Brain microvascular endothelial cell (primary cell): Measurements from ENCODE around the gene TTC22.
A peak's percentile ranks its signal among the peaks of the same experiment; 100 is the strongest.

ENCODE experiments used
- DNase-seq: peaks from one replicate; pipeline ENCODE4 v3.0.0-alpha.2; 2020
- H3K27ac ChIP-seq: fragments of 250-450 bp; sonication (Bioruptor Pico); 2 replicates; pipeline ENCODE4 v1.5.1; 2020; ENCODE audit warnings: mild to moderate bottlenecking, moderate library complexity
- H3K27me3 ChIP-seq: fragments of 250-450 bp; sonication (Bioruptor Pico); replicated peaks from 2 replicates; pipeline ENCODE4 v1.5.1; 2020; ENCODE audit warnings: mild to moderate bottlenecking
- H3K36me3 ChIP-seq: fragments of 250-450 bp; sonication (Bioruptor Pico); replicated peaks from 2 replicates; pipeline ENCODE4 v1.5.1; 2020; ENCODE audit warnings: mild to moderate bottlenecking
- H3K4me3 ChIP-seq: 2 replicates; pipeline ENCODE4 v1.5.1; 2011; ENCODE audit warnings: low read depth, mild to moderate bottlenecking, control low read depth, low read length, moderate library complexity
- in situ Hi-C: cut with HindIII; loops from 2 replicates; pipeline ENCODE4 v1.10.0; 2017; ENCODE audit warnings: low sequenced_read_pairs, low pct_ligation_motif_present
- TF ChIP-seq, protein P1 (sequence below): IDR thresholded peaks from 2 replicates; pipeline ENCODE4 v1.5.1; 2011; ENCODE audit warnings: low read depth, mild to moderate bottlenecking, moderate library complexity, low read length, control low read depth, inconsistent platforms; ENCODE audit errors: missing control alignments

TTC22 gene

DNA sequence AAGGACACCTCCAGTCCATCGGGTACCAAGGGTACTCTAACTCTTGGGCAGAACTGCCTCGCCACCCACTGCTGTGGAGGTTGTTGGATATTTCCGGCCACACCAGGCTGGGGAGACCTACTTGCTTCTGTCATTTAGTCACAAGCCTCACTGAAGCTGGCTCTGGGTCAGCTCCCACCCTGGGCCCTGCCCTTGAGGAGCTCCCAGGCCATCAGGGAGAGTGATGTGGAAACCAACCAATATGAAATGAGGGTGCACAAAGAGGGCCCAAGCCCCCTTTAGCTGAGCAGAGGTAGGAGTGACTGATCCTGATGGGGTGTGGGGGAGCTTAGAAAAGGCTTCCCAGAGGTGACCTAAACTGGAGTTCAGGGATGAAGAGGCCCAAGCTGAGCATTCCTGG lies 56.4 kb downstream of the TTC22 start:
- in situ Hi-C loops = no loop called here
- Histone ChIP-seq H3K4me3 (no peak overlapping the region), H3K36me3 (peaks cover 20% of the 10 kb centered on the region), H3K27me3 (no peaks in the 10 kb centered on the region), H3K27ac (no peak overlapping the region)
- DNase-seq = no peak
- TF ChIP-seq, protein P1, sequence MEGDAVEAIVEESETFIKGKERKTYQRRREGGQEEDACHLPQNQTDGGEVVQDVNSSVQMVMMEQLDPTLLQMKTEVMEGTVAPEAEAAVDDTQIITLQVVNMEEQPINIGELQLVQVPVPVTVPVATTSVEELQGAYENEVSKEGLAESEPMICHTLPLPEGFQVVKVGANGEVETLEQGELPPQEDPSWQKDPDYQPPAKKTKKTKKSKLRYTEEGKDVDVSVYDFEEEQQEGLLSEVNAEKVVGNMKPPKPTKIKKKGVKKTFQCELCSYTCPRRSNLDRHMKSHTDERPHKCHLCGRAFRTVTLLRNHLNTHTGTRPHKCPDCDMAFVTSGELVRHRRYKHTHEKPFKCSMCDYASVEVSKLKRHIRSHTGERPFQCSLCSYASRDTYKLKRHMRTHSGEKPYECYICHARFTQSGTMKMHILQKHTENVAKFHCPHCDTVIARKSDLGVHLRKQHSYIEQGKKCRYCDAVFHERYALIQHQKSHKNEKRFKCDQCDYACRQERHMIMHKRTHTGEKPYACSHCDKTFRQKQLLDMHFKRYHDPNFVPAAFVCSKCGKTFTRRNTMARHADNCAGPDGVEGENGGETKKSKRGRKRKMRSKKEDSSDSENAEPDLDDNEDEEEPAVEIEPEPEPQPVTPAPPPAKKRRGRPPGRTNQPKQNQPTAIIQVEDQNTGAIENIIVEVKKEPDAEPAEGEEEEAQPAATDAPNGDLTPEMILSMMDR = no peak

DNA sequence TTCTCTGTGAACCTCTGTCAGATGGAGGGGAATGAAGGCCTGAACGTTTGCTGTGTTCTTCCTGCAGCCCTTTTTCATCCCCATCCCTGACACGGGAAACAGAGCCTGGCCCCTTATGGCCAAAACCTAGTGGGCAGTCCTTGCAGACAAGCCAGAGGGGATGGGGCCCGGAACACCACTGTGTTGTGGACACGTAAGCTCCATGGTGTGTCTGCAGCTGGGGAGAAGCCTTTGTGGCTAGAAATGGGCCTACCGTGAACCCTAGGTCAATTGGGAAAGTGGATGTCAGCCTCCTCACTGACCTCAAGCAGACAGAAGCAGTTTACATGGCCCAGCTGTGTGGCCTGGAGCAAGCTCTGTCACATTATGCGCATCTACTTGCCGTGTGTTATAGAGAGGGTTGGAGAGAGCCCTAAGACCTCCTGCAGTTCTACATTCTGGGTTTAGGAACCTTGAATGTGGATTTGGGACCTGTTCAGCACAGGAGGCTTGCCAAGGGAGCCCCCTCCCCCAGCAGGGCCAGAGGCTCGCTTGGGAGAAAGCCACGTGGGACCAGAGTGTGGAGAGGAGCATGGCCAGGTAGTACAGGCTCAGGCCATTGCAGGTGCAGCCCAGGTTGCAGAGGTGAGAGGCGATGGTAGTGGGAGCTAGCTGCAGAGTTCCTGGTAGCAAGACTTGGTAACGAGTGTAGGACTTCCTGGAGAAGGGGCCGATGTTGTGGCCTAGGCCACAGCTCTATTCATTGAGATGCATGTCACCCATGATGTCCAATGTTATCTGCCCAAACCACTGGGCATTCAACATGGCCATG lies 57.5 kb downstream of the TTC22 start:
- H3K36me3 ChIP-seq = peaks cover 26% of the 10 kb centered on the region
- H3K4me3 ChIP-seq = no peak overlapping the region
- TF ChIP-seq, protein P1 = no peak
- in situ Hi-C loops = no loop called here
- H3K27ac ChIP-seq = no peak overlapping the region
- no peaks in the 10 kb centered on the region for H3K27me3 ChIP-seq
- DNase-seq = no peak

DNA sequence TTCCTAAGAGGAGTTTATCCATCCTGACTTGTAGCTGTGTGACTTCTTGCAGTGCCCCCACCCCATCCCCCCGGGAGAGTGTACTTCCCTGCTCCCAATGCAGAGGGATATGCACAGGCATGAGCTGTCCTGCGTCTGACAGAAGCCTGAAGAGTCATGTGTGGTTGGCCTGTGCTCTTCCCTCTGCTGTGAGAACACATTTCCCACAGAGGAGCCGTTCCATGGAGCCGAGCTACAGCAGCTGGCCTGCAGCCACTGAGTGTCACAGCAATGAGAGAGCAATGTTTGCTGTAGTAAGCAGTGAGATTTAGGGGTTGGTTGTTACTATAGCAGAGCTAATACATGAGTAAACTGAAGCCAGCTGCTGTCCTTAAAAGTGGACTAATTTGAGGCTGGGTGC lies 58.8 kb downstream of the TTC22 start:
- no peaks in the 10 kb centered on the region for H3K27me3 ChIP-seq
- TF ChIP-seq, protein P1 = no peak
- no peak overlapping the region for H3K27ac ChIP-seq
- H3K36me3 ChIP-seq = peaks cover 37% of the 10 kb centered on the region
- DNase-seq = peak; percentile 10
- no peak overlapping the region for H3K4me3 ChIP-seq
- in situ Hi-C loops = no loop called here

DNA sequence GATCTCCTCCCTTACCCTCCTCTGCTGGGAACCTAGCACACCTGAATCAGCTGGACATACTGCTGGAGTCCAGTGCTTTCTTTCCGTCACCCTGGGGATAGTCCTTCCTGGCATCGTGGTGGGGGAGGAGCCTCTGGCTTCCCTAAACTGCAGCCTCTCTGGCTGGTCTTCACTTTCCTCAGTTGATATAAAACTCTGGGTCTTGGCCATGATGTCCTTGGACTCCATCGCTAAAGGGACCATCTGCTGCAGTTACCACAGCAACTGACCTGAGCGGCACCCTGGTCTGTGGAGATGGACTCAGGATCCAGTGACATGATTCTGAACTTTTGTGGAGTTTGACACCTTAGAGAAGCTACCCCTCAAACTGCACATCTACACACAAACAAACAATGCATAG lies 59.6 kb downstream of the TTC22 start:
- TF ChIP-seq, protein P1 = no peak
- peaks cover 45% of the 10 kb centered on the region for H3K36me3 ChIP-seq
- in situ Hi-C loops = no loop called here

DNA sequence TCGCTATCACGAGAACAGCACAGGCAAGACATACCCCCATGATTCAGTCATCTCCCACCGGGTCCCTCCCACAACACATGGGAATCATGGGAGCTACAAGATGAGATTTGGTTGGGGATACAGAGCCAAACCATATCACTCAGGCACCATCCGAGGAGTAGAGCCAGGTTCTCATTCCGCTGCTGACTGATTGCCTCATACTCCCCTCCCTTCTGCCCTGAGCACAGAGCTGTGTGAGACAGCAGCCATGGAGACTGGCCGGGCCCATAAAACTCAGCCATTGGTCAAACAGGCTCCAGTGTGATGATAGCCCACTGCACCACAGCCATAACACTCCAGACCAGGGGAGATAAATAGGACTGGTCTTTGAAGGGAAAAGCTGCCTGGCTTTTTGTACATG lies 62.9 kb downstream of the TTC22 start:
- in situ Hi-C loops = no loop called here
- TF ChIP-seq, protein P1 = no peak
- peaks cover 59% of the 10 kb centered on the region for H3K36me3 ChIP-seq
- DNase-seq = no peak
- H3K27ac ChIP-seq = no peak overlapping the region
- no peak overlapping the region for H3K4me3 ChIP-seq
- H3K27me3 ChIP-seq = no peaks in the 10 kb centered on the region

More for the DNA sequence above, 59.6 kb downstream of the TTC22 start:
- DNase-seq = no peak
- Histone ChIP-seq H3K27me3 (no peaks in the 10 kb centered on the region), H3K27ac (no peak overlapping the region), H3K4me3 (no peak overlapping the region)

DNA sequence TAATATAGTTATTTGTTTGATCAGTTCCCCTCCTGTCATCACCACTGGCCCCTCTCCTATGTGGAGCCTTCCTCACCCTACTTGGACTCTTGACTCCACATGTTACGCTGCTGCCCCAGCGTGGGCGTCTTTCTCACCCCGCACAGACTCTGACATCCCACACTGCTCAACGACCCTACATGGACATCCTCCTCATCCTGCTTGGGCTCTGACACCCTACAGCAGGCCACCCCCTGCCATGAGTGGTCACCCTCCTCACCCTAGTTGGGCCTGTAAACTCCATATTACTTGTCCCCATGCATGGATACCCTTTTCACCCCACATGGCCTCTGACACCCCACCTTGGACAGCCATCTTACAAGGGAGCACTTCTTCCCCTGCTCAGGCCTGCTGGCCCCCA lies 64.4 kb downstream of the TTC22 start:
- no peaks in the 10 kb centered on the region for H3K27me3 ChIP-seq
- in situ Hi-C loops = no loop called here
- TF ChIP-seq, protein P1 = no peak
- DNase-seq = no peak
- no peak overlapping the region for H3K4me3 ChIP-seq
- peaks cover 61% of the 10 kb centered on the region for H3K36me3 ChIP-seq
- no peak overlapping the region for H3K27ac ChIP-seq
